H1 (cell line): ENCODE measurements around the gene TSPAN4. TPM values are rescaled to one million over a fixed set of nuclear protein-coding genes. Genes with fewer than 3 reads are reported as not detected.

ENCODE experiments used
- CTCF ChIA-PET: fragments of 300-600 bp; sonication (Branson Sonifier 250); formaldehyde crosslinking; loops from one replicate; lab custom pipeline; 2021; ENCODE audit not compliant: partially characterized antibody; lab: Charles Lee
- POLR2A ChIA-PET: fragments of 300-600 bp; sonication (Branson Sonifier 250); formaldehyde crosslinking; loops from one replicate; lab custom pipeline; 2021; ENCODE audit warnings: inconsistent platforms; ENCODE audit not compliant: partially characterized antibody; lab: Charles Lee
- DNase-seq, 2 experiments: peaks; one replicate each; pipeline versions ENCODE4 v3.0.0 to v3.0.0-alpha.2; 2010 to 2022; ENCODE audit warnings: low spot score in 2 of 2, low read depth in 1 of 2, mixed read lengths in 1 of 2
- FAIRE-seq: peaks from 2 replicates; lab custom pipeline; 2011; peaks lifted over from hg19 to GRCh38; lab: Jason Lieb, UNC
- H2AFZ ChIP-seq: 2 replicates; pipeline ENCODE4 v1.8.1; 2012; ENCODE audit warnings: low read length, inconsistent platforms
- H2AK5ac ChIP-seq: 2 replicates; pipeline ENCODE4 v1.6.1; 2013; ENCODE audit warnings: low read depth, low read length
- H2BK120ac ChIP-seq: replicated peaks from 2 replicates; pipeline ENCODE3; 2013; ENCODE audit warnings: low read depth, low read length, inconsistent platforms
- H2BK12ac ChIP-seq: 2 replicates; pipeline ENCODE4 v1.6.1; 2013; ENCODE audit warnings: low read depth, low read length
- H2BK15ac ChIP-seq: 2 replicates; pipeline ENCODE4 v1.6.1; 2013; ENCODE audit warnings: low read length
- H2BK20ac ChIP-seq: 2 replicates; pipeline ENCODE4 v1.6.1; 2013; ENCODE audit warnings: low read length
- H2BK5ac ChIP-seq: 2 replicates; pipeline ENCODE4 v1.6.1; 2013; ENCODE audit warnings: low read depth, low read length
- H3K14ac ChIP-seq: 2 replicates; pipeline ENCODE4 v1.6.1; 2013; ENCODE audit warnings: inconsistent platforms; ENCODE audit not compliant: insufficient read length
- H3K18ac ChIP-seq: 2 replicates; pipeline ENCODE4 v1.6.1; 2013; ENCODE audit warnings: low read length; ENCODE audit errors: extremely low read depth
- H3K23ac ChIP-seq: 2 replicates; pipeline ENCODE4 v1.6.1; 2013; ENCODE audit warnings: inconsistent platforms; ENCODE audit not compliant: insufficient read length
- H3K23me2 ChIP-seq: 2 replicates; pipeline ENCODE4 v1.6.1; 2013; ENCODE audit warnings: low read depth, low read length
- H3K27ac ChIP-seq: 2 replicates; pipeline ENCODE4 v1.6.1; 2011; ENCODE audit warnings: low read depth, low read length, inconsistent platforms
- H3K27me3 ChIP-seq, 4 experiments: replicated peaks in 1 of 4; 1 replicate in 1 of 4; 2 replicates in 3 of 4; pipeline versions ENCODE4 v1.6.1 to v1.8.1; 2011 to 2013; ENCODE audit warnings: low read length in 3 of 4, mild to moderate bottlenecking in 3 of 4, inconsistent platforms in 2 of 4, mixed read lengths in 2 of 4, moderate library complexity in 1 of 4; ENCODE audit not compliant: control insufficient read depth in 3 of 4, insufficient read depth in 3 of 4; ENCODE audit errors: extremely low read depth in 1 of 4
- H3K36me3 ChIP-seq, 4 experiments: 2 replicates each; pipeline versions ENCODE4 v1.6.1 to v1.8.1; 2011 to 2013; ENCODE audit warnings: mild to moderate bottlenecking in 4 of 4, low read length in 3 of 4, moderate library complexity in 2 of 4, control low read depth in 1 of 4, inconsistent platforms in 1 of 4; ENCODE audit not compliant: insufficient read depth in 4 of 4, control insufficient read depth in 2 of 4
- H3K4ac ChIP-seq: replicated peaks from 2 replicates; pipeline ENCODE3; 2013; ENCODE audit warnings: low read length, low read depth, mixed read lengths, inconsistent platforms; ENCODE audit not compliant: insufficient read length
- H3K4me1 ChIP-seq, 4 experiments: replicated peaks in 1 of 4; 1 replicate in 1 of 4; 2 replicates in 3 of 4; pipeline versions ENCODE4 v1.6.1 to v1.8.1; 2011 to 2013; ENCODE audit warnings: low read length in 3 of 4, inconsistent platforms in 2 of 4, mixed read lengths in 1 of 4; ENCODE audit not compliant: insufficient read depth in 4 of 4, control insufficient read depth in 3 of 4
- H3K4me2 ChIP-seq, 2 experiments: 2 replicates each; pipeline versions ENCODE4 v1.6.1 to v1.8.1; 2011 to 2013; ENCODE audit warnings: low read depth in 2 of 2, low read length in 2 of 2, control low read depth in 1 of 2, inconsistent platforms in 1 of 2, mild to moderate bottlenecking in 1 of 2; ENCODE audit not compliant: insufficient read depth in 1 of 2
- H3K4me3 ChIP-seq, 4 experiments: fragments of 200-600, 300-600 bp in 1 of 4; sonication (generic), shearing (Covaris generic), sonication (Bioruptor Twin) in 1 of 4; 2 replicates each; pipeline versions ENCODE4 v1.5.1 to v1.8.1; 2011 to 2016; ENCODE audit warnings: low read length in 4 of 4, low read depth in 3 of 4, control low read depth in 2 of 4, inconsistent platforms in 2 of 4, mild to moderate bottlenecking in 2 of 4, mixed read lengths in 1 of 4, moderate library complexity in 1 of 4; ENCODE audit not compliant: insufficient read depth in 2 of 4; ENCODE audit errors: extremely low read depth in 1 of 4
- H3K56ac ChIP-seq: replicated peaks from 2 replicates; pipeline ENCODE3; 2013; ENCODE audit warnings: low read depth, mild to moderate bottlenecking, mixed read lengths, low read length, inconsistent platforms; ENCODE audit not compliant: insufficient read length
- H3K79me1 ChIP-seq: 2 replicates; pipeline ENCODE4 v1.6.1; 2013; ENCODE audit warnings: low read depth, low read length, control low read depth
- H3K79me2 ChIP-seq, 2 experiments: 2 replicates each; pipeline versions ENCODE4 v1.6.1 to v1.8.1; 2012 to 2013; ENCODE audit warnings: low read length in 2 of 2, mild to moderate bottlenecking in 2 of 2, inconsistent platforms in 1 of 2; ENCODE audit not compliant: insufficient read depth in 2 of 2, control insufficient read depth in 1 of 2
- H3K9ac ChIP-seq, 4 experiments: replicated peaks in 1 of 4; 1 replicate in 1 of 4; 2 replicates in 3 of 4; pipeline versions ENCODE4 v1.6.1 to v1.8.1; 2011 to 2013; ENCODE audit warnings: low read depth in 3 of 4, low read length in 3 of 4, control low read depth in 2 of 4, mild to moderate bottlenecking in 2 of 4, moderate library complexity in 2 of 4, inconsistent platforms in 1 of 4; ENCODE audit errors: extremely low read depth in 1 of 4
- H3K9me3 ChIP-seq, 2 experiments: 2 replicates each; pipeline versions ENCODE4 v1.6.1 to v1.8.1; 2012 to 2013; ENCODE audit warnings: mild to moderate bottlenecking in 2 of 2, moderate library complexity in 2 of 2, control low read depth in 1 of 2, inconsistent platforms in 1 of 2, low read depth in 1 of 2, low read length in 1 of 2, mixed read lengths in 1 of 2; ENCODE audit not compliant: insufficient read depth in 2 of 2
- H4K20me1 ChIP-seq, 2 experiments: replicated peaks in 1 of 2; 2 replicates each; pipeline versions ENCODE3 to v1.8.1; 2011 to 2013; ENCODE audit warnings: inconsistent platforms in 2 of 2, low read length in 2 of 2, mild to moderate bottlenecking in 1 of 2; ENCODE audit not compliant: insufficient read depth in 2 of 2, control insufficient read depth in 1 of 2
- H4K5ac ChIP-seq: 2 replicates; pipeline ENCODE4 v1.6.1; 2013; ENCODE audit warnings: low read length, low read depth, mixed read lengths, inconsistent platforms; ENCODE audit not compliant: insufficient read length
- H4K8ac ChIP-seq: 2 replicates; pipeline ENCODE4 v1.8.0; 2013; ENCODE audit warnings: mild to moderate bottlenecking, moderate library complexity, low read length, inconsistent platforms; ENCODE audit not compliant: insufficient read depth; ENCODE audit errors: extremely low read depth
- H4K91ac ChIP-seq: replicated peaks from 2 replicates; pipeline ENCODE3; 2013; ENCODE audit warnings: low read length, mixed read lengths, inconsistent platforms; ENCODE audit not compliant: insufficient read length
- BRCA1 ChIP-seq: IDR thresholded peaks from 2 replicates; pipeline ENCODE4 v1.6.1; 2012; ENCODE audit warnings: low read depth, low read length, improper control_type of control experiment
- HDAC6 ChIP-seq: IDR thresholded peaks from one replicate; pipeline ENCODE4 v1.7.1; 2012; ENCODE audit warnings: low read depth, mild to moderate bottlenecking, inconsistent platforms, low read length, moderate library complexity
- SIN3A ChIP-seq, 2 experiments: IDR thresholded peaks in 1 of 2; conservative IDR thresholded peaks in 1 of 2; 2 replicates each; pipeline ENCODE4 v1.6.1; 2011 to 2012; ENCODE audit warnings: low read length in 2 of 2, improper control_type of control experiment in 1 of 2, low read depth in 1 of 2, mild to moderate bottlenecking in 1 of 2
- SP1 ChIP-seq: IDR thresholded peaks from 2 replicates; pipeline ENCODE4 v1.6.1; 2011; ENCODE audit warnings: low read depth, low read length
- WGBS, 2 experiments: shearing (Covaris generic) in 1 of 2; methylation state at CpG; one replicate each; pipeline versions ENCODE4 v1.1.6 to v1.1.7; 2013 to 2015; ENCODE audit warnings: low lambda C conversion rate in 2 of 2, mixed read lengths in 2 of 2, inconsistent platforms in 1 of 2, low coverage in 1 of 2, missing lambda C conversion rate in 1 of 2; ENCODE audit not compliant: insufficient replicate concordance in 2 of 2, insufficient coverage in 1 of 2, insufficient read length in 1 of 2; ENCODE audit errors: extremely low coverage in 1 of 2, missing lambda C conversion rate in 1 of 2; 5-methylcytosine and 5-hydroxymethylcytosine counted together
- polyA plus RNA-seq, 7 experiments: library from polyadenylated mRNA; depleted of rRNA in 3 of 7; stranded (reverse) in 5 of 7; unstranded in 2 of 7; fragments of >200 nt in 5 of 7; fragments of 200-250 nt in 2 of 7; gene quantifications; 1 replicate in 5 of 7; 2 replicates in 1 of 7; 4 replicates in 1 of 7; pipeline versions ENCODE4 v1.2.1 to v1.2.3, GENCODE V29; 2011 to 2013; ENCODE audit warnings: missing spikeins in 2 of 7, mixed read lengths in 2 of 7
- total RNA-seq: library from RNA; stranded (reverse); fragmentation: NEBNext Ultra II Directional; extraction: Animal tissue kit (Norgen Biotek cat#: 25700); gene quantifications from 2 replicates; pipeline ENCODE4 v1.2.1, GENCODE V29; 2021

The TSPAN4 gene
- total and polyA plus RNA-seq, 2 of the 8 experiments (the other 6 are each of a cell fraction or from before 2014, with no cell fraction given), result 74.1 to 145 TPM

- Histone ChIP-seq H3K9ac (peak within 1 kb of the TSS; percentile 82 to 99 (median 97)), H2BK20ac (peak within 1 kb of the TSS; percentile 92; the same call in 1 of the 2 replicates), H4K20me1 (peaks cover 10 to 20% of the 10 kb centered on the region in 2 experiments), H3K18ac (peak within 1 kb of the TSS; percentile 100), H3K4me2 (peak within 1 kb of the TSS; percentile 91 to 92), H2BK5ac (peak within 1 kb of the TSS; percentile 100), H3K27me3 (no peaks in the 10 kb centered on the region), H3K79me2 (peaks cover 7 to 32% of the 10 kb centered on the region in 2 experiments; a peak in 3 of 4 replicates), H4K8ac (peak within 1 kb of the TSS; percentile 100), H2AK5ac (peak within 1 kb of the TSS; percentile 53; the same call in 1 of the 2 replicates), H3K9me3 (no peaks in the 10 kb centered on the region), H2BK120ac (peak within 1 kb of the TSS; percentile 98), H3K36me3 (peaks cover 16 to 29% (median 26%) of the 10 kb centered on the region in 4 experiments), H3K27ac (peak within 1 kb of the TSS; percentile 99), H4K91ac (peak within 1 kb of the TSS; percentile 99), H2BK15ac (peak within 1 kb of the TSS; percentile 99), H3K56ac (peak within 1 kb of the TSS; percentile 99), H3K4me3 (peak within 1 kb of the TSS; percentile 66 to 100 (median 90)), H2BK12ac (peak within 1 kb of the TSS; percentile 100), H2AFZ (peak within 1 kb of the TSS; percentile 96; the same call in 1 of the 2 replicates), H3K23me2 (peaks cover 11% of the 10 kb centered on the region; the same call in 1 of the 2 replicates), H3K4ac (peak within 1 kb of the TSS; percentile 86), H3K79me1 (no peaks in the 10 kb centered on the region), H3K14ac (no peak within 1 kb of the TSS), H3K23ac (no peak within 1 kb of the TSS), H4K5ac (peak within 1 kb of the TSS; percentile 100), H3K4me1 (peaks cover 0 to 10% (median 3%) of the 10 kb centered on the region in 4 experiments; a peak in 4 of 7 replicates)
- ChIA-PET POLR2A (interaction anchor here (0.5 to 53.0 kb wide), 18 partner anchors 11 to 515 kb away, joined by 3 to 1917 read pairs (median 4); partner anchors contain the start of genes CD151, CEND1, CRACR2B and GATD1), CTCF (interaction anchor here (1.6 kb wide), 1 partner anchor 20 kb away, joined by 3 read pairs; no protein-coding TSS in a partner anchor)
- no peak for FAIRE-seq
- DNase-seq, result peak; percentile 80 to 100
- 2% methylated on average over 54 of the region's 81 CpGs; no CpG with 5 or more reads in 1 of the 2 experiments for WGBS, 2 experiments
- TF ChIP-seq HDAC6 (no peak), SIN3A (conservative IDR thresholded peaks at IDR 0.05 in 1 of 2, IDR thresholded peaks at IDR 0.05 in 1 of 2; ENCODE audit: low read depth in 1 of 2, low read length in 2 of 2) (peak; percentile 72 to 96; a peak in 2 of 4 replicates), SP1 (peak; percentile 82; the same call in 1 of the 2 replicates), BRCA1 (peak; percentile 60)
These were observed 33.2 kb upstream of the TSPAN4 start, which contains the start of gene RPLP2 for GRCh38 chr11:809287-810039. TSS of gene RPLP2 (plus strand) at chr11:809967. CDS start at chr11:810235, 268 bp downstream.
